NCI-H774 (cell line): ENCODE measurements around the gene GPSM3.
"Not testable (repeated sequence)": the region's sequence is repeated elsewhere in the genome, so short reads cannot be mapped to it uniquely, and the experiment has no call there.

ENCODE experiments used
- DNase-seq: peaks from one replicate; lab custom pipeline; 2025; lab: John Stamatoyannopoulos, UW

Gene GPSM3

GRCh38 chr6:32187009-32187709 lies 5.3 kb downstream of the GPSM3 start:
- DNase-seq = no peak

DNA sequence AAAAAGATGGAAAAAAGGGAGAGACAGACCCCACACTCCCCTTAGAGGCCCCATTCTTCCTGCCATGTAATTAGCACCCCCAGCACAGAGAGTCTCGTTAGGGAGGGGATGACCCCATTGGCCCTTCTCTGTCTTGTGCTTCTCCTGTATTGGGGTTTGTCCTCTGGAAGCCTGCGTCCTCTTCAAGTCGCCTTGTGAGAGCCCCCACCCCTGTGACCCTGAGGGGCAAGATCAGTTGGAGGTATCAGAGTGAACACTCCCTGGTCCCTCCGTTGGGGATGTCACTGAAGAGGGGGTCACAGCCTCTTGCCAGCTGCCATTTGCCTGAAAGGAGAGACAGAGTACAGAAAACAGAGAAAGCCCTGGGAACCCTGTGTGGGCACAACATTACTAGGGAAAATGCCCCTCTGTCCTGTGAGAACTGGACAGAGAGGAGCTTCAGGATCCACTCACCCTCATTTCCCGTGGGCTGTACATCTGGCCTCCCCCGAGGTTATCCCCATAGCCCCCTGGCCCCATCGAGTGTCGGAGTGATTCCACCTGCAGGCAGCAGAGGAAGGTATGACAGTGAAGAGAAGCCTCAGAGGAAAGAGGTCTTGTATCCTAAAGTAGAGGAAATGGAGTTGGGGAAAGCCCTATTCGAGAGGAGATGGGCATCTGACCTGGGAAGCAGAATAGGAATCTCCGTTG lies 6.1 kb downstream of the GPSM3 start:
- not testable (repeated sequence) for DNase-seq

DNA sequence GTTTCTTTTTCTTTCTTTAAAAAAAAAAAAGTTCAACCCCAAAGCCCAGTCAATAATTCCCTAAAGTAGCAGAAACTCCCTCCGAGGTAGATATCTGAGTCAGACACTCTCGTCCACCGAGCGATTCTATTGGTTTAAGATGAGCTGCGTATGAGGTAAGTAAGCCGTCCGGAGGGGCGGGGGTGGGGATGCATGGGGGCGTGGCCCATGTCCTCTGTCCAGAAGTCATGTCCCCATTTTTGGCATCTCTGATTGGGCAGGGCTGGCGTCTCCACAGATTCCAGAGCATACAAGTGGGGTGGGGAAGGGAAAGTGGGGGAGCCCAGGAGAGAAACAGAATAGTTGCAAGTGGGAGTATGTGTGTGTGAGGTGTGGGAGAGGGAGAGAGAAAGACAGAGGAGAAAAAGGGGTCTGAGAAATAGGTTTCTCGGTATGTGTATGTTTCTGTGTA lies 6.7 kb downstream of the GPSM3 start:
- not testable (repeated sequence) for DNase-seq

GRCh38 chr6:32184084-32184640 lies 8.3 kb downstream of the GPSM3 start, which contains the start of gene AGER:
Gene AGER (minus strand): TSS chr6:32184253. CDS start chr6:32184222, 31 bp downstream.
- no peak for DNase-seq

GRCh38 chr6:32183483-32184083 lies 8.9 kb downstream of the GPSM3 start:
- DNase-seq = no peak

DNA sequence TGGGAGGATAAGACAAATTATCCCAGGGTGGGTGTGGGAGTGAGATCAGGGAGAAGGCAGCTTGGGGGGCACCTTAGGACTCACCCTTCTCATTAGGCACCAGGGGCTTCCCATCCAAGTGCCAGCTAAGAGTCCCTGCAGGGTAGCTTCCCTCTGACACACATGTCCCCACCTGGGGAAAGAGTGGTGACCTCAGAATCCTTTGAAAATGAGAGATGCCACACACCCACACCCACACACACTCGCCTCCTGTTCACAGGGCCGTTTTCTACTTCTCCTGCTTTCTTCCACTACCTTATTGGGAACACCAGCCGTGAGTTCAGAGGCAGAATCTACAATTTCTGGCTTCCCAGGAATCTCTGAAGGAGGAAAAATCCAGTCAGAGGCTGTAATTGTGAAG lies 9.4 kb downstream of the GPSM3 start:
- DNase-seq = no peak

DNA sequence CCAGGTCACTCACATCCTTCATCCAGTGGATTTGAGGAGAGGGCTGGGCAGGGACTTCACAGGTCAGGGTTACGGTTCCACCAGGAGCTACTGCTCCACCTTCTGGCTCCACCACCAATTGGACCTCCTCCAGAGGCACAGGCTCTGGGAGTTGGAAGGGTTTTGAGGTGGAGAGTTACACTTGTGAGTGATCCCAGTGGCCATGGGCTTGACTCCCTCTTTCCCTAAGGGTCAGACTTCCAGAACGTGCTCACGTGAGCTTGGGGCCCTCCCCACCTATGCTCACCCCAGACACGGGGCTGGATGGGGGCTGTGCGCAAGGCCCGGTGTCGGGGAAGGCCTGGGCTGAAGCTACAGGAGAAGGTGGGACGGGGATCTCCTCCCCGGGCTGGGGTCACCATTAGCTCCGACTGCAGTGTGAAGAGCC lies 9.9 kb downstream of the GPSM3 start:
- DNase-seq = no peak

GRCh38 chr6:32181915-32182529 lies 10.4 kb downstream of the GPSM3 start:
- no peak for DNase-seq

DNA sequence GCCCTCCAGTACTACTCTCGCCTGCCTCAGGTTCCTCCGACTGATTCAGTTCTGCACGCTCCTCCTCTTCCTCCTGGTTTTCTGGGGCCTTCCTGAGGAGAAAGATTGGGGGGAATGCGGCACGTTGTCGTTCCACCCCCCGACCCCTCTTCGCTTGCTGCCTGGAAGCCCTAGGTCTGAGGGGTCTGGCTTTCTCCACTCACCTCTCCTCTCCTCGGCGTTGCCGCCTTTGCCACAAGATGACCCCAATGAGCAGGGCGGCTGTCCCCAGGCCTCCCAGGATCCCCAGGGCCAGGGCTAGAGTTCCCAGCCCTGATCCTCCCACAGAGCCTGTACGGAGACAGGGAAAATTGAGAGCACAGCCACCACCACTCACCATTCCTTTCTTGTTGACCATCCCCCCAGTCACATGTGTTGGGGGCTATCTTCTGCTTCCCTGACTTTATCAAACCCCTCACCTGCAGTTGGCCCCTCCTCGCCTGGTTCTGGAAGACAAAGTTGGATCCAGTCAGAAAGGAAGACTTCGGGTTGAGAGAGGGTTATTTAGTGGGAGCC lies 11.2 kb downstream of the GPSM3 start:
- DNase-seq = no peak

- DNase-seq = no peak
These were observed 12.6 kb downstream of the GPSM3 start for GRCh38 chr6:32179766-32180405.

GRCh38 chr6:32178547-32179440 lies 13.6 kb downstream of the GPSM3 start:
- DNase-seq = no peak

DNA sequence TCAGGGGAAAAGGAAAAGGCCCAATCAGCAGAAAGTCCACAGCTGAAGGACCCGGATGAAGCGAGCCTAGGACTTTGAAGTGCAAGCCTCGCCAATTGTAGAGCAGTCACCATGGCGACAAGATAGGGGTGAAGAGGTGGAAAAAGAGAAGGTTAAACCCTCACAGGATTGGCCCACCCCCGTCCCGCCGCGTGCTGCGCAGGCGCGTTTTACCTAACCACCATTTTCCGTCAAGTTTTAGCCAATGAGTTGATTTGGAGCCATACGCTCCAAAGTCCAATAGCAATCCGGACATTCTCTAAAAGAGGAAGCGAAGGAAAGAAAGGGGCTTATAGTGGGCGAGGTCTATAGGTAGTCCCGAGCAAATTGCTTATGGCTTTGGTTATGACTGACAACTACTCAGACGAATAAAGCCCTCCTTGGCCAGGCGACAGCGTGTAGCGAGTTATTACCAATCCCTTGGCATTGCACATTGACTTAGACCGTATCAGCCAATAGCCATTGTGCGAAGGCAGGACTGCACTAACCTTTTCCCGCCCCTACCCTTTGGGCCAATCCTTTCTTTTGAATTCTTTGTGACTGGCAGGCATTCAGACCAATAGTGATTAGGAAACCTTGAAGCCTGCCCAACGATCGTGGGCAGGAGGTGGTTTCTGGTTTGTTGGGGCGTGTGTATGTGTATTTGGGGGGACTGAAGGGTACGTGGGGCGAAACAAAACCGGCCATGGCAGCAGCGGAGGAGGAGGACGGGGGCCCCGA lies 14.5 kb downstream of the GPSM3 start, which contains the start of gene RNF5:
Gene RNF5, plus strand, starts transcription at position 618 of the 759 bp plus-strand sequence. Its CDS starts 107 bp downstream, at position 725.
- DNase-seq = peak; percentile 99

GRCh38 chr6:32177183-32177787 lies 15.2 kb downstream of the GPSM3 start:
- DNase-seq = peak; percentile 71

- DNase-seq = no peak
These were observed 15.8 kb downstream of the GPSM3 start for GRCh38 chr6:32176476-32177182.

- DNase-seq = peak; percentile 91
These were observed 16.6 kb downstream of the GPSM3 start, which contains the start of gene AGPAT1 for GRCh38 chr6:32175711-32176475. Gene AGPAT1 (minus strand): TSS chr6:32176084. CDS start chr6:32171496, 4,588 bp downstream.

DNA sequence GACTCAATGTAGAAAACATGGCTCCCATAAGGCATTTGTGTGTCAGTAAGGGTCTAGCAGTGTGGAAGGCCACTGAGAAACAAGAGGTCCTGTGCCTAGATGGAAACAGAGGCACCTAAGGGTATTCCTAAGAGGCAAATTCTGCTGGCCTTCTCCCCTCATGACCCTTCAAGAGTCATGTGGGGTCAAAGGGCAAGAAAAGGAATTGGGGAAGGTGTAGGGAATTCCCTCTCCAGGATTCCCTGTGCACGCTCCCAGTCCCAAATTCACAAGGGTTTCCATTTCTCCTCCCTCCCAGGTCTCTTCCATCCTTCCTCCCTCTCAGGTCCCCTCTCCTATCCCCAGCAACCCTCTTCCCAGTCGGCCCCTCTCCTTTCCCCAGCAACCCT lies 17.1 kb downstream of the GPSM3 start:
- DNase-seq = no peak

- DNase-seq = no peak
These were observed 18.0 kb downstream of the GPSM3 start for GRCh38 chr6:32174416-32174815.
